DOHH2 (cell line): ENCODE data around the gene SLC17A4.

Experiments used
- EZH2phosphoT487 ChIP-seq: fragments of 200-600 bp; sonication (generic); IDR thresholded peaks from 2 replicates; pipeline ENCODE4 v1.6.1; 2017; ENCODE audit warnings: borderline replicate concordance, mild to moderate bottlenecking, antibody characterized with exemption, low read length, moderate library complexity, mixed read lengths
- TF ChIP-seq, protein P1 (sequence below): fragments of 200-600 bp; sonication (generic); IDR thresholded peaks from one replicate; pipeline ENCODE4 v1.5.1; 2014; ENCODE audit warnings: antibody characterized with exemption, mild to moderate bottlenecking, low read depth, low read length; ENCODE audit not compliant: poor library complexity, severe bottlenecking

DNA sequence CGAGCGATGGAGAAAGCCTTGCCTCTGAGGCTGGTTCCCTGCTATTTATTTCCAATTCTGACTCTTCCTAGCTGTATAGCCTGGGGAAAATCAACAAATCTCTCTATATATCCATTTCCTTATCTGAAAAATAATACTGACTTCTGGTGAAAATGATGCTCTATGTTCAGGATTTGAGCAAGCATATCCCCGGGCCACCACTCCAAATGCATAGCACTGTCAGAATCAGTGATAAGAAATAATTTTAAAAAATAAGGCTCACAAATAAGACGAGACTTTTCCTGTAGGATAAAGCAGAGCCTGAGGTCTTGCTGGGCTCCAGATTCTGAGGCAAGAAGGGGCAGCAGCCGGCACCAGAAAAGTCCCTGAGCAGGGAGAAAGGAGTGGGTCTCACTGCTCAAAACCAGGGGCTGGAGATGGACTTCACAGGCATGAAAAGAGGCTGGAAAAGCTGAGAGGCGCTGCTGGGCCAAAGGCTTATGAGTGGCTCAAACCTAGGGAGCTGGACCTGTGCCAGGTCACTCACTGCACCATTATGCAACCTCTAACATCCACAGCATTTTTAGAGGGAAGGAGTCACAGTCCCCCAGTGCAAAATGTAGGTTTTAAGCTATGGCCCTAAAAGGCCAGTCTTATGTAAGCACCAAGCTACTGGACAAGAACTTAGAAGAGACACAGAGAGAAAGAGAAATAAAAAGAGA is 48.1 kb upstream of the SLC17A4 start:
- TF ChIP-seq, protein P1, sequence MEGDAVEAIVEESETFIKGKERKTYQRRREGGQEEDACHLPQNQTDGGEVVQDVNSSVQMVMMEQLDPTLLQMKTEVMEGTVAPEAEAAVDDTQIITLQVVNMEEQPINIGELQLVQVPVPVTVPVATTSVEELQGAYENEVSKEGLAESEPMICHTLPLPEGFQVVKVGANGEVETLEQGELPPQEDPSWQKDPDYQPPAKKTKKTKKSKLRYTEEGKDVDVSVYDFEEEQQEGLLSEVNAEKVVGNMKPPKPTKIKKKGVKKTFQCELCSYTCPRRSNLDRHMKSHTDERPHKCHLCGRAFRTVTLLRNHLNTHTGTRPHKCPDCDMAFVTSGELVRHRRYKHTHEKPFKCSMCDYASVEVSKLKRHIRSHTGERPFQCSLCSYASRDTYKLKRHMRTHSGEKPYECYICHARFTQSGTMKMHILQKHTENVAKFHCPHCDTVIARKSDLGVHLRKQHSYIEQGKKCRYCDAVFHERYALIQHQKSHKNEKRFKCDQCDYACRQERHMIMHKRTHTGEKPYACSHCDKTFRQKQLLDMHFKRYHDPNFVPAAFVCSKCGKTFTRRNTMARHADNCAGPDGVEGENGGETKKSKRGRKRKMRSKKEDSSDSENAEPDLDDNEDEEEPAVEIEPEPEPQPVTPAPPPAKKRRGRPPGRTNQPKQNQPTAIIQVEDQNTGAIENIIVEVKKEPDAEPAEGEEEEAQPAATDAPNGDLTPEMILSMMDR = no peak
- no peak for TF ChIP-seq EZH2phosphoT487
